HCT116 (cell line): ENCODE measurements around the gene TMEM129.

Experiments used
- CEBPB ChIP-seq: IDR thresholded peaks from 2 replicates; pipeline ENCODE4 v1.6.1; 2012; ENCODE audit warnings: low read depth
- CTCF ChIP-seq, 3 experiments: fragments of 200-600 bp in 1 of 3; sonication (generic) in 1 of 3; IDR thresholded peaks in 2 of 3; conservative IDR thresholded peaks in 1 of 3; 2 replicates each; pipeline ENCODE4 v1.5.1; 2012 to 2017; ENCODE audit warnings: low read depth in 2 of 3, low read length in 2 of 3, antibody characterized with exemption in 1 of 3, borderline replicate concordance in 1 of 3, control low read depth in 1 of 3, mild to moderate bottlenecking in 1 of 3, mixed read lengths in 1 of 3, mixed run types in 1 of 3, moderate library complexity in 1 of 3; ENCODE audit not compliant: insufficient read depth in 1 of 3
- EZH2 ChIP-seq: fragments of 200-600 bp; sonication (generic); IDR thresholded peaks from 2 replicates; pipeline ENCODE4 v1.6.1; 2017; ENCODE audit warnings: antibody characterized with exemption, mixed run types
- POLR2AphosphoS5 ChIP-seq: IDR thresholded peaks from 2 replicates; pipeline ENCODE4 v1.6.1; 2011; ENCODE audit warnings: mild to moderate bottlenecking, low read depth, low read length, moderate library complexity
- SIN3A ChIP-seq: IDR thresholded peaks from 2 replicates; pipeline ENCODE4 v1.6.1; 2012; ENCODE audit warnings: low read depth
- SP1 ChIP-seq: IDR thresholded peaks from 2 replicates; pipeline ENCODE4 v1.6.1; 2012; ENCODE audit warnings: low read depth
- ZNF274 ChIP-seq: fragments of 200-500 bp; sonication (Bioruptor generic); IDR thresholded peaks from 2 replicates; pipeline ENCODE4 v1.6.1; 2014; ENCODE audit warnings: mild to moderate bottlenecking, low read depth, low read length, inconsistent platforms
- TF ChIP-seq, protein P1 (sequence below): IDR thresholded peaks from 2 replicates; pipeline ENCODE4 v1.6.1; 2012; ENCODE audit warnings: low read depth
- TF ChIP-seq, protein P2 (sequence below): IDR thresholded peaks from 2 replicates; pipeline ENCODE4 v1.6.1; 2012

DNA sequence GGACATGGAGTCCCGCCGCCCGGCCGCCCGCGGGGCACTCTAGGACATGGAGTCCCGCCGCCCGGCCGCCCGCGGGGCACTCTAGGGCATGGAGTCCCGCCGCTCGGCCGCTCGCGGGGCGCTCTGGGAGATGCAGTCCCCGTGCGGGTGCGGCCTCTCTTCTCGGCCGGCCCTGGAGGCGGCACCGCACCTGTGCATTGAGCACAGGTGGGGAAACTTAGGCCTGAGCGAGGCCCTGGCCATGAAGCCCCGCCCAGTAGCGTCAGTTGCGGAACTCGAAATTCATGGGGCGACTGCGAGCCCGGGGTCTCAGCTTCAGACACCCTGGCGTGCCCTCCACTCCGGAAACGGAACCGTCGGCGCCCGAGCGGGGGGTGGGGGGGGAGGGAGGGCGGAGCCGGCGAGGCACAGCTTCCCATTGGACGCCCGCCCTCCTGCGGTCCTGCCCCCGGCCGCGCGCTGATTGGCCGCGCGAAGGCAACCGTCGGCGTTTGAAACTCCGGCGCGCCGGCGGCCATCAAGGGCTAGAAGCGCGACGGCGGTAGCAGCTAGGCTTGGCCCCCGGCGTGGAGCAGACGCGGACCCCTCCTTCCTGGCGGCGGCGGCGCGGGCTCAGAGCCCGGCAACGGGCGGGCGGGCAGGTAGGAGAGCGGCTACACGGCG is at the start of gene TMEM129, which contains the start of gene TACC3:
- TF ChIP-seq CEBPB (no peak), EZH2 (no peak), CTCF (IDR thresholded peaks at IDR 0.05 in 2 of 3, conservative IDR thresholded peaks at IDR 0.05 in 1 of 3; ENCODE audit: borderline replicate concordance in 1 of 3, insufficient read depth in 1 of 3, low read depth in 2 of 3, low read length in 2 of 3) (no peak), POLR2AphosphoS5 (peak; percentile 64), SIN3A (no peak), SP1 (no peak), ZNF274 (no peak)
- TF ChIP-seq, protein P1, sequence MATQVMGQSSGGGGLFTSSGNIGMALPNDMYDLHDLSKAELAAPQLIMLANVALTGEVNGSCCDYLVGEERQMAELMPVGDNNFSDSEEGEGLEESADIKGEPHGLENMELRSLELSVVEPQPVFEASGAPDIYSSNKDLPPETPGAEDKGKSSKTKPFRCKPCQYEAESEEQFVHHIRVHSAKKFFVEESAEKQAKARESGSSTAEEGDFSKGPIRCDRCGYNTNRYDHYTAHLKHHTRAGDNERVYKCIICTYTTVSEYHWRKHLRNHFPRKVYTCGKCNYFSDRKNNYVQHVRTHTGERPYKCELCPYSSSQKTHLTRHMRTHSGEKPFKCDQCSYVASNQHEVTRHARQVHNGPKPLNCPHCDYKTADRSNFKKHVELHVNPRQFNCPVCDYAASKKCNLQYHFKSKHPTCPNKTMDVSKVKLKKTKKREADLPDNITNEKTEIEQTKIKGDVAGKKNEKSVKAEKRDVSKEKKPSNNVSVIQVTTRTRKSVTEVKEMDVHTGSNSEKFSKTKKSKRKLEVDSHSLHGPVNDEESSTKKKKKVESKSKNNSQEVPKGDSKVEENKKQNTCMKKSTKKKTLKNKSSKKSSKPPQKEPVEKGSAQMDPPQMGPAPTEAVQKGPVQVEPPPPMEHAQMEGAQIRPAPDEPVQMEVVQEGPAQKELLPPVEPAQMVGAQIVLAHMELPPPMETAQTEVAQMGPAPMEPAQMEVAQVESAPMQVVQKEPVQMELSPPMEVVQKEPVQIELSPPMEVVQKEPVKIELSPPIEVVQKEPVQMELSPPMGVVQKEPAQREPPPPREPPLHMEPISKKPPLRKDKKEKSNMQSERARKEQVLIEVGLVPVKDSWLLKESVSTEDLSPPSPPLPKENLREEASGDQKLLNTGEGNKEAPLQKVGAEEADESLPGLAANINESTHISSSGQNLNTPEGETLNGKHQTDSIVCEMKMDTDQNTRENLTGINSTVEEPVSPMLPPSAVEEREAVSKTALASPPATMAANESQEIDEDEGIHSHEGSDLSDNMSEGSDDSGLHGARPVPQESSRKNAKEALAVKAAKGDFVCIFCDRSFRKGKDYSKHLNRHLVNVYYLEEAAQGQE, result no peak
- TF ChIP-seq, protein P2, sequence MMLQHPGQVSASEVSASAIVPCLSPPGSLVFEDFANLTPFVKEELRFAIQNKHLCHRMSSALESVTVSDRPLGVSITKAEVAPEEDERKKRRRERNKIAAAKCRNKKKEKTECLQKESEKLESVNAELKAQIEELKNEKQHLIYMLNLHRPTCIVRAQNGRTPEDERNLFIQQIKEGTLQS, result no peak
